GM10248 (cell line): ENCODE results near the gene ZFAND4.
"Not testable (repeated sequence)": the region's sequence is repeated elsewhere in the genome, so short reads cannot be mapped to it uniquely, and the experiment has no call there.

Experiments
- CTCF ChIA-PET: fragments of 300-600 bp; sonication (Branson Sonifier 250); formaldehyde crosslinking; extraction: SDS; loops from one replicate; lab custom pipeline; 2021; ENCODE audit warnings: antibody characterized with exemption; lab: Yijun Ruan, JAX
- POLR2A ChIA-PET: fragments of 350-650 bp; sonication (Branson Sonifier 250); formaldehyde crosslinking; extraction: SDS; loops from one replicate; lab custom pipeline; 2020; ENCODE audit warnings: antibody characterized with exemption; lab: Yijun Ruan, JAX
- DNase-seq: peaks from one replicate; pipeline ENCODE4 v3.0.0; 2012; ENCODE audit errors: extremely low spot score
- CTCF ChIP-seq: IDR thresholded peaks from 2 replicates; pipeline ENCODE4 v1.5.1; 2012; ENCODE audit warnings: mild to moderate bottlenecking, low read depth; ENCODE audit errors: extremely low read depth, missing control alignments, control extremely low read depth

The ZFAND4 gene

GRCh38 chr10:45672181-45673073, at the start of gene ZFAND4:
ZFAND4 (minus strand) TSS chr10:45672772; CDS start chr10:45663725, 9,047 bp downstream.
- ChIA-PET CTCF (interaction anchor here (0.7 to 3.5 kb wide), 19 partner anchors 9 to 422 kb away, joined by 3 to 39 read pairs (median 4); partner anchors contain the start of gene WASHC2C), POLR2A (interaction anchor here (0.7 to 0.9 kb wide), 2 partner anchors 14 to 210 kb away, joined by 3 to 4 read pairs; no protein-coding TSS in a partner anchor)
- peak; percentile 83 for TF ChIP-seq CTCF
- DNase-seq, result peak; percentile 99

GRCh38 chr10:45721503-45721902, 48.9 kb upstream of the ZFAND4 start:
- POLR2A ChIA-PET, CTCF ChIA-PET, DNase-seq: not testable (repeated sequence)

- CTCF ChIA-PET, result interaction anchor here (1.8 kb wide), 1 partner anchor 46 kb away, joined by 3 read pairs; no protein-coding TSS in a partner anchor
- POLR2A ChIA-PET, DNase-seq: not testable (repeated sequence)
Measured at GRCh38 chr10:45717642-45718041, 45.1 kb upstream of the ZFAND4 start.

GRCh38 chr10:45717053-45717452, 44.5 kb upstream of the ZFAND4 start:
- DNase-seq, POLR2A ChIA-PET: not testable (repeated sequence)
- CTCF ChIA-PET, result interaction anchor here (1.8 kb wide), 1 partner anchor 45 kb away, joined by 3 read pairs; no protein-coding TSS in a partner anchor

GRCh38 chr10:45711223-45711622, 38.7 kb upstream of the ZFAND4 start:
- CTCF ChIA-PET, result interaction anchor here (1.3 kb wide), 1 partner anchor 39 kb away, joined by 3 read pairs; the partner anchor contains the start of gene ZFAND4
- POLR2A ChIA-PET, DNase-seq: not testable (repeated sequence)

GRCh38 chr10:45710200-45710796, 37.7 kb upstream of the ZFAND4 start:
- CTCF ChIA-PET, result interaction anchor here (1.3 kb wide), 1 partner anchor 38 kb away, joined by 3 read pairs; the partner anchor contains the start of gene ZFAND4
- POLR2A ChIA-PET, DNase-seq: not testable (repeated sequence)

- CTCF ChIA-PET, DNase-seq, POLR2A ChIA-PET: not testable (repeated sequence)
Measured at GRCh38 chr10:45678467-45678866, 5.9 kb upstream of the ZFAND4 start.

- ChIA-PET CTCF (interaction anchor here (0.7 kb wide), 1 partner anchor 211 kb away, joined by 4 read pairs; no protein-coding TSS in a partner anchor), POLR2A (no interaction called here)
- no peak for DNase-seq
- TF ChIP-seq CTCF, result no peak
Measured at GRCh38 chr10:45675388-45675787, 2.8 kb upstream of the ZFAND4 start.

GRCh38 chr10:45673074-45673648, 589 bp upstream of the ZFAND4 start:
- ChIA-PET CTCF (interaction anchor here (0.7 to 3.5 kb wide), 15 partner anchors 10 to 438 kb away, joined by 3 to 39 read pairs (median 5); no protein-coding TSS in a partner anchor), POLR2A (no interaction called here)
- DNase-seq, result no peak
- TF ChIP-seq CTCF, result no peak

GRCh38 chr10:45671300-45671699, 1.3 kb downstream of the ZFAND4 start:
- POLR2A ChIA-PET, result not testable (repeated sequence)
- CTCF ChIA-PET, result interaction anchor here (0.7 to 3.5 kb wide), 16 partner anchors 8 to 421 kb away, joined by 3 to 39 read pairs (median 4); partner anchors contain the start of gene WASHC2C

GRCh38 chr10:45669897-45670296, 2.7 kb downstream of the ZFAND4 start:
- DNase-seq, POLR2A ChIA-PET: not testable (repeated sequence)
- CTCF ChIA-PET, result interaction anchor here (1.2 to 5.4 kb wide), 2 partner anchors 21 to 205 kb away, joined by 3 to 19 read pairs; no protein-coding TSS in a partner anchor

More at GRCh38 chr10:45671300-45671699, 1.3 kb downstream of the ZFAND4 start:
- not testable (repeated sequence) for DNase-seq
